Measurements from ENCODE around the gene CCDC192. TPM values are rescaled to one million over a fixed set of nuclear protein-coding genes. Genes with fewer than 3 reads are reported as not detected.

CCDC192 gene
- total RNA-seq, 1 experiment from 2014 or later, result 0.52 TPM

- no peaks in the 10 kb centered on the region for H3K4me1 Mint-ChIP-seq
- POLR2A ChIA-PET, result no interaction called here
- ATAC-seq (no peak), DNase-seq (ENCODE audit: low spot score) (no peak)
- H3K4me3 Mint-ChIP-seq, result no peak overlapping the region
- peaks cover 10% of the 10 kb centered on the region for H3K36me3 Mint-ChIP-seq
- CTCF ChIA-PET, result no interaction called here
- peaks cover 19% of the 10 kb centered on the region for H3K9me3 Mint-ChIP-seq
- no peaks in the 10 kb centered on the region for H3K27me3 Mint-ChIP-seq (ENCODE audit: low read depth)
- no peak overlapping the region for H3K27ac Mint-ChIP-seq
- TF ChIP-seq FOXP1 (CRISPR knock-in tag; IDR thresholded peaks at IDR 0.05; ENCODE audit: borderline replicate concordance), result no peak
- TF ChIP-seq NFE2L1 (CRISPR knock-in tag; IDR thresholded peaks at IDR 0.05), result no peak
- no peak for TF ChIP-seq AFF4 (CRISPR knock-in tag; IDR thresholded peaks at IDR 0.05; ENCODE audit: borderline replicate concordance)
- TF ChIP-seq NR2C2 (CRISPR knock-in tag; IDR thresholded peaks at IDR 0.05), result no peak
- no peak for TF ChIP-seq MXD4 (CRISPR knock-in tag; IDR thresholded peaks at IDR 0.05; ENCODE audit: borderline replicate concordance)
- no peak for TF ChIP-seq SMAD4 (CRISPR knock-in tag; IDR thresholded peaks at IDR 0.05)
- TF ChIP-seq, protein P1, sequence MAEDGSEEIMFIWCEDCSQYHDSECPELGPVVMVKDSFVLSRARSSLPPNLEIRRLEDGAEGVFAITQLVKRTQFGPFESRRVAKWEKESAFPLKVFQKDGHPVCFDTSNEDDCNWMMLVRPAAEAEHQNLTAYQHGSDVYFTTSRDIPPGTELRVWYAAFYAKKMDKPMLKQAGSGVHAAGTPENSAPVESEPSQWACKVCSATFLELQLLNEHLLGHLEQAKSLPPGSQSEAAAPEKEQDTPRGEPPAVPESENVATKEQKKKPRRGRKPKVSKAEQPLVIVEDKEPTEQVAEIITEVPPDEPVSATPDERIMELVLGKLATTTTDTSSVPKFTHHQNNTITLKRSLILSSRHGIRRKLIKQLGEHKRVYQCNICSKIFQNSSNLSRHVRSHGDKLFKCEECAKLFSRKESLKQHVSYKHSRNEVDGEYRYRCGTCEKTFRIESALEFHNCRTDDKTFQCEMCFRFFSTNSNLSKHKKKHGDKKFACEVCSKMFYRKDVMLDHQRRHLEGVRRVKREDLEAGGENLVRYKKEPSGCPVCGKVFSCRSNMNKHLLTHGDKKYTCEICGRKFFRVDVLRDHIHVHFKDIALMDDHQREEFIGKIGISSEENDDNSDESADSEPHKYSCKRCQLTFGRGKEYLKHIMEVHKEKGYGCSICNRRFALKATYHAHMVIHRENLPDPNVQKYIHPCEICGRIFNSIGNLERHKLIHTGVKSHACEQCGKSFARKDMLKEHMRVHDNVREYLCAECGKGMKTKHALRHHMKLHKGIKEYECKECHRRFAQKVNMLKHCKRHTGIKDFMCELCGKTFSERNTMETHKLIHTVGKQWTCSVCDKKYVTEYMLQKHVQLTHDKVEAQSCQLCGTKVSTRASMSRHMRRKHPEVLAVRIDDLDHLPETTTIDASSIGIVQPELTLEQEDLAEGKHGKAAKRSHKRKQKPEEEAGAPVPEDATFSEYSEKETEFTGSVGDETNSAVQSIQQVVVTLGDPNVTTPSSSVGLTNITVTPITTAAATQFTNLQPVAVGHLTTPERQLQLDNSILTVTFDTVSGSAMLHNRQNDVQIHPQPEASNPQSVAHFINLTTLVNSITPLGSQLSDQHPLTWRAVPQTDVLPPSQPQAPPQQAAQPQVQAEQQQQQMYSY (CRISPR knock-in tag; IDR thresholded peaks at IDR 0.05), result no peak
- no peak for TF ChIP-seq CREB1 (CRISPR knock-in tag; IDR thresholded peaks at IDR 0.05)
- no peak for TF ChIP-seq USF2 (CRISPR knock-in tag; IDR thresholded peaks at IDR 0.05)
- TF ChIP-seq TCF7 (CRISPR knock-in tag; IDR thresholded peaks at IDR 0.05; ENCODE audit: low read depth), result no peak
These were observed 22.5 kb downstream of the CCDC192 start for GRCh38 chr5:127725673-127726072.

GRCh38 chr5:127732963-127733362, 29.8 kb downstream of the CCDC192 start:
- no peak overlapping the region for H3K27ac Mint-ChIP-seq
- ChIA-PET CTCF (no interaction called here), POLR2A (no interaction called here)
- H3K27me3 Mint-ChIP-seq (ENCODE audit: low read depth), result peaks cover 7% of the 10 kb centered on the region; the same call in 1 of the 2 replicates
- no peak for TF ChIP-seq IRF2 (CRISPR knock-in tag; IDR thresholded peaks at IDR 0.05; ENCODE audit: borderline replicate concordance, low read depth)
- TF ChIP-seq, protein P2, sequence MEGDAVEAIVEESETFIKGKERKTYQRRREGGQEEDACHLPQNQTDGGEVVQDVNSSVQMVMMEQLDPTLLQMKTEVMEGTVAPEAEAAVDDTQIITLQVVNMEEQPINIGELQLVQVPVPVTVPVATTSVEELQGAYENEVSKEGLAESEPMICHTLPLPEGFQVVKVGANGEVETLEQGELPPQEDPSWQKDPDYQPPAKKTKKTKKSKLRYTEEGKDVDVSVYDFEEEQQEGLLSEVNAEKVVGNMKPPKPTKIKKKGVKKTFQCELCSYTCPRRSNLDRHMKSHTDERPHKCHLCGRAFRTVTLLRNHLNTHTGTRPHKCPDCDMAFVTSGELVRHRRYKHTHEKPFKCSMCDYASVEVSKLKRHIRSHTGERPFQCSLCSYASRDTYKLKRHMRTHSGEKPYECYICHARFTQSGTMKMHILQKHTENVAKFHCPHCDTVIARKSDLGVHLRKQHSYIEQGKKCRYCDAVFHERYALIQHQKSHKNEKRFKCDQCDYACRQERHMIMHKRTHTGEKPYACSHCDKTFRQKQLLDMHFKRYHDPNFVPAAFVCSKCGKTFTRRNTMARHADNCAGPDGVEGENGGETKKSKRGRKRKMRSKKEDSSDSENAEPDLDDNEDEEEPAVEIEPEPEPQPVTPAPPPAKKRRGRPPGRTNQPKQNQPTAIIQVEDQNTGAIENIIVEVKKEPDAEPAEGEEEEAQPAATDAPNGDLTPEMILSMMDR (IDR thresholded peaks at IDR 0.05), result no peak
- no peak for TF ChIP-seq TP53 (CRISPR knock-in tag; IDR thresholded peaks at IDR 0.05)
- TF ChIP-seq NFATC4 (CRISPR knock-in tag; IDR thresholded peaks at IDR 0.05), result no peak
- TF ChIP-seq FOXJ3 (CRISPR knock-in tag; IDR thresholded peaks at IDR 0.05; ENCODE audit: borderline replicate concordance), result no peak
- no peak for TF ChIP-seq ZNF512 (CRISPR knock-in tag; IDR thresholded peaks at IDR 0.05; ENCODE audit: borderline replicate concordance)
- no peak for TF ChIP-seq SMAD4 (CRISPR knock-in tag; IDR thresholded peaks at IDR 0.05)
- no peak for TF ChIP-seq RORB (CRISPR knock-in tag; IDR thresholded peaks at IDR 0.05)
- H3K4me3 Mint-ChIP-seq, result no peak overlapping the region
- DNase-seq (ENCODE audit: low spot score) (no peak), ATAC-seq (no peak)
- H3K36me3 Mint-ChIP-seq, result no peaks in the 10 kb centered on the region
- no peaks in the 10 kb centered on the region for H3K4me1 Mint-ChIP-seq
- H3K9me3 Mint-ChIP-seq, result peaks cover 17% of the 10 kb centered on the region

All from WTC11 (cell line).